ENCODE measurements around the gene CANT1.
"Not testable (repeated sequence)": the region's sequence is repeated elsewhere in the genome, so short reads cannot be mapped to it uniquely, and the experiment has no call there.

CANT1 gene

DNA sequence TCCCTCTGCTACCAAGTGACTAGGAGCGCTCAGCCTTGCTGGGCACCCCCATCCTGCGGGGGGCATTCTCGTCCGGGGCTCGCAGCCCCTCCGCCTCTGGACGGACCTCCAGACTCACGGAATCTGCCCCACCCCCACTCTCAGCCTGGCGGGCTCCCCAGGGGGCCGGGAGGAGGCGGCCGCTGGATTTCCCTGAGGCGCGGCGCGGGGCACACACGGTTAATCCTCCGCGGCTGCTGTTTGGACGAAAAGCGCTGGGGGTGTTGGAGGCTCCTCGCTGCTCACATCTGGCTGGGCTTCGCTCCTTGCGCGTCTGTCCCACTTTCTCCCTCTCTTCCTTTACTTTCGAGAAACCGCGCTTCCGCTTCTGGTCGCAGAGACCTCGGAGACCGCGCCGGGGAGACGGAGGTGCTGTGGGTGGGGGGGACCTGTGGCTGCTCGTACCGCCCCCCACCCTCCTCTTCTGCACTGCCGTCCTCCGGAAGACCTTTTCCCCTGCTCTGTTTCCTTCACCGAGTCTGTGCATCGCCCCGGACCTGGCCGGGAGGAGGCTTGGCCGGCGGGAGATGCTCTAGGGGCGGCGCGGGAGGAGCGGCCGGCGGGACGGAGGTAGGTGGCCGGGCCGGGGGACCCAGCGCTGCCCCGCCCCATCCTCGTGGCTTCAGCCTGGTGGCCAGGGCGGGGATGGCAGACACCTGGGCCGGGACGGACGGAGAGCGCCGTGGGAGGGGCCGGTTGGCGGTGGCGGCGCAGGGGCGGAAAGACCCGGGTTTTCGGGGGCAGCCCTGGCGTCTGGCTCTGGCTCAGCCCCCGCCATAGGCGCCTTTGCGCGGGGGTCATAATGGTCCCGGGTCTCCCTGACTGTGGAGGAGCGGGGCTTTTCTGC lies 14.6 kb upstream of the CANT1 start, which contains the start of gene C1QTNF1:
TSS of gene C1QTNF1 (plus strand) at position 284 of the 886 bp plus-strand sequence. CDS start 19,800 bp downstream, outside the sequence.
- no peak within 1 kb of the TSS for H3K4me3 ChIP-seq (ENCODE audit: low read depth, low read length)
- peak; percentile 23 for DNase-seq (ENCODE audit: low read depth)
- no peak for TF ChIP-seq POLR2A (IDR thresholded peaks at IDR 0.05; ENCODE audit: extremely low read depth, insufficient read length)
- TF ChIP-seq, protein P1, sequence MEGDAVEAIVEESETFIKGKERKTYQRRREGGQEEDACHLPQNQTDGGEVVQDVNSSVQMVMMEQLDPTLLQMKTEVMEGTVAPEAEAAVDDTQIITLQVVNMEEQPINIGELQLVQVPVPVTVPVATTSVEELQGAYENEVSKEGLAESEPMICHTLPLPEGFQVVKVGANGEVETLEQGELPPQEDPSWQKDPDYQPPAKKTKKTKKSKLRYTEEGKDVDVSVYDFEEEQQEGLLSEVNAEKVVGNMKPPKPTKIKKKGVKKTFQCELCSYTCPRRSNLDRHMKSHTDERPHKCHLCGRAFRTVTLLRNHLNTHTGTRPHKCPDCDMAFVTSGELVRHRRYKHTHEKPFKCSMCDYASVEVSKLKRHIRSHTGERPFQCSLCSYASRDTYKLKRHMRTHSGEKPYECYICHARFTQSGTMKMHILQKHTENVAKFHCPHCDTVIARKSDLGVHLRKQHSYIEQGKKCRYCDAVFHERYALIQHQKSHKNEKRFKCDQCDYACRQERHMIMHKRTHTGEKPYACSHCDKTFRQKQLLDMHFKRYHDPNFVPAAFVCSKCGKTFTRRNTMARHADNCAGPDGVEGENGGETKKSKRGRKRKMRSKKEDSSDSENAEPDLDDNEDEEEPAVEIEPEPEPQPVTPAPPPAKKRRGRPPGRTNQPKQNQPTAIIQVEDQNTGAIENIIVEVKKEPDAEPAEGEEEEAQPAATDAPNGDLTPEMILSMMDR (IDR thresholded peaks at IDR 0.05; ENCODE audit: low read depth, low read length), result no peak
- TF ChIP-seq MYC (IDR thresholded peaks at IDR 0.05; ENCODE audit: low read depth, low read length), result no peak
- TF ChIP-seq, protein P2, sequence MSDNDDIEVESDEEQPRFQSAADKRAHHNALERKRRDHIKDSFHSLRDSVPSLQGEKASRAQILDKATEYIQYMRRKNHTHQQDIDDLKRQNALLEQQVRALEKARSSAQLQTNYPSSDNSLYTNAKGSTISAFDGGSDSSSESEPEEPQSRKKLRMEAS (IDR thresholded peaks at IDR 0.05; ENCODE audit: low read depth, low read length), result no peak

DNA sequence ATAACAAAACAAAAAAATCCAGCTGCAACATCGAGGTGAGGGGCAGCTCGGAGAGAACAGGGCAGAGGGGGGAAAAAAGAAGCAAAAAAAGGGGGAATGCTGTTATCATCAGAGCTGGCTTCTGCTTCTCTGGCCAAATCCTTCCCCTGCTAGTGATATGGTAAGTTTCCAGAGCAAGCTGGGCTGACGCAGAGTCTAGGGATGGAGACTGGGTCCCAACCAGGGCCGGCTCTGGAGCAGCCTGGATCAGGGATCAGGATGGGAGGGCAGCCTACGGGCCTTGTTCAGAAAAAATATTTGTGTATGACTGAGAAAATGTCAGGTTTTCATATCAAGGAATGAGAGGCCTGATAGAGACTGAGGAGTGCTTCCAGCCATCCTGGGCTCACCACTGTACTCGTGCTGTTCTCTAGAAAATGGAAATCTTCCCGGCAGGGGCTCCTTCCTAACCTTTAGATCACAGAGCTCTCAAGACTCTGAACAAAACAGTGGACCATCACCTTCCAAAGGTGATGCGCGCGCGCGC lies 13.7 kb upstream of the CANT1 start:
- no peak for DNase-seq (ENCODE audit: low read depth)
- no peak overlapping the region for H3K4me3 ChIP-seq (ENCODE audit: low read depth, low read length)

DNA sequence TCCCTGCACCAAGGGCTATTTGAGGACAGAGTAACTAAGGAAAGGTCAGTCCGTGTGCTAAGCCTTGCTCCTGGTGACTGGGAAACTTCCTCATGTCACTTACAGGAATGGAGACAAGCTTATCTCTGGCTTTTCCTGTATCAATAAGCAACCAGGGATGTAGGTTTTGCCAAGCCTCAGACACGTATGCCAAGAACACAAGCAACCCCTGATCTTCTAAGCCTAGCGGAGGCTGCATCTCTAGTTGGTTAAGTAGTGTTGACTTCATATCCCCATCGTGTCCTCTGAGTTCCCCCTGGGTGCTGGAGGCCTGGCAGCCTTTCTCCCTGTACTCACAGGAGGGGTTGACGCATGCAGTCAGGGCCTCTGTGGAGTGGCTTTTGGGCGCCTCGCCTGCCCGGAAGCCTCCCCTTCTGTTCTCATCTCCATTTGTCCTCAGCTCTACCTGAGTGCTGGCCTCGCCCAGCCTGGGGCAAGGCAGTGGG lies 13.0 kb upstream of the CANT1 start:
- DNase-seq (ENCODE audit: low read depth), result no peak
- H3K4me3 ChIP-seq (ENCODE audit: low read depth, low read length), result no peak overlapping the region
- TF ChIP-seq, protein P1 (IDR thresholded peaks at IDR 0.05; ENCODE audit: low read depth, low read length), result no peak
- no peak for TF ChIP-seq POLR2A (IDR thresholded peaks at IDR 0.05; ENCODE audit: extremely low read depth, insufficient read length)
- TF ChIP-seq, protein P2 (IDR thresholded peaks at IDR 0.05; ENCODE audit: low read depth, low read length), result no peak
- no peak for TF ChIP-seq MYC (IDR thresholded peaks at IDR 0.05; ENCODE audit: low read depth, low read length)

More for the DNA sequence above, 13.7 kb upstream of the CANT1 start:
- TF ChIP-seq, protein P2 (IDR thresholded peaks at IDR 0.05; ENCODE audit: low read depth, low read length), result no peak
- TF ChIP-seq, protein P1 (IDR thresholded peaks at IDR 0.05; ENCODE audit: low read depth, low read length), result no peak
- TF ChIP-seq POLR2A (IDR thresholded peaks at IDR 0.05; ENCODE audit: extremely low read depth, insufficient read length) (no peak), MYC (IDR thresholded peaks at IDR 0.05; ENCODE audit: low read depth, low read length) (no peak)

DNA sequence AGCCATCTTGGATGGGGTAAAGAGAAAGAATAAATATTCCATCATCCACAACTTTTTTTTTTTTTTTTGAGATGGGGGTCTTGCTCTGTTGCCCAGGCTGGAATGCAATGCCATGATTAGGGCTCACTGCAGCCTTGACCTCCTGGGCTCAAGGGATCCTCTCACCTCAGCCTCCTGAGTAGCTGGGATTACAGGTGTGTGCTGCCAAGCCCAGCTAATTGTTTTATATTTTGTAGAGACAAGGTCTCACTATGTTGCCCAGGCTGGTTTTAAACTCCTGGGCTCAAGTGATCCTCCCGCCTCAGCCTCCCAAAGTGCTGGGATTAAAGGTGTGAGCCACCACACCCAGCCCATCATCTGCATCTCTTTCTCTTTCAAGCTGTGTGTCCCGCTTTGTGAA lies 12.4 kb upstream of the CANT1 start:
- H3K4me3 ChIP-seq (ENCODE audit: low read depth, low read length); DNase-seq (ENCODE audit: low read depth): not testable (repeated sequence)

DNA sequence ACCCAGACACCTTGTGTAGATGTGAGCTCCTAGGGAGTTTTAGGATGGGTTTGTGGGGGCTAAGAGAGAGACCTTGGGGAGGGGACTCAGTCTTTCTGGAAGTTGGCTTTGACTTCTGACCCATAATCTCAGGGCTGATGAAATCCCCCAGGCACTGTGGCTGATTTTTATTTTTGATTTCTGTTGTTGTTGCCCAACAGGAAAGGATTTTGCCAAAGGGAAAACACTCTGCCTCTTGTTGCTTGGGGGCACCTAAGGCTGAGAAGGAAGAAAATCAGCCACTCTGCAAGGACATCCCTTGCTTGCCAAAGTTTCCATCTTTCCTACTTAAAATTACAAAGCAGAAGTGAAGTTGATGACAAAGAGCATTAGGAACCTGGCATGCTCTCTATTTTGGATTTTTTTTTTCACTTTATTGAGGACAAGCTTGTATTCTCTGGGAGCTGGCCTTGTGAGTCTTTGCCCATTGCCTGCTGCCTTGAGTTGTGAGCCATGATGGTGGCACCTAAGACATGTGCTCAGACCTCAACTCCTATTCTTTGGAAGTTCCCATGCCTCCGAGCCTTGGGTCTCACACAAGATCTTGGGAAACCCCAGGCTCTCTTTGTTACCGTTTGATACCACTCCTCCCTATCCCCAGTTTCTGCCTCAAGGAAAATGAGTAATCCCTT lies 11.2 kb upstream of the CANT1 start:
- H3K4me3 ChIP-seq (ENCODE audit: low read depth, low read length), result no peak overlapping the region
- no peak for DNase-seq (ENCODE audit: low read depth)
- TF ChIP-seq, protein P1 (IDR thresholded peaks at IDR 0.05; ENCODE audit: low read depth, low read length), result no peak
- no peak for TF ChIP-seq POLR2A (IDR thresholded peaks at IDR 0.05; ENCODE audit: extremely low read depth, insufficient read length)
- TF ChIP-seq MYC (IDR thresholded peaks at IDR 0.05; ENCODE audit: low read depth, low read length), result no peak
- TF ChIP-seq, protein P2 (IDR thresholded peaks at IDR 0.05; ENCODE audit: low read depth, low read length), result no peak

Data from NB4 (cell line).